Stimulated activated CD4-positive, alpha-beta T cell treated with anti-CD3 and anti-CD28 coated beads, Interleukin-2, amount 100 ng/mL, for 4 hours (primary cell): ENCODE measurements around the gene SMPD3.

Experiments used
- DNase-seq: peaks from one replicate; pipeline ENCODE4 v3.0.0-alpha.2; 2020; ENCODE audit warnings: low read depth

Gene SMPD3

GRCh38 chr16:68354816-68355215 lies 93.5 kb downstream of the SMPD3 start:
- no peak for DNase-seq

- no peak for DNase-seq
Measured at GRCh38 chr16:68353366-68353765, 94.9 kb downstream of the SMPD3 start.

DNA sequence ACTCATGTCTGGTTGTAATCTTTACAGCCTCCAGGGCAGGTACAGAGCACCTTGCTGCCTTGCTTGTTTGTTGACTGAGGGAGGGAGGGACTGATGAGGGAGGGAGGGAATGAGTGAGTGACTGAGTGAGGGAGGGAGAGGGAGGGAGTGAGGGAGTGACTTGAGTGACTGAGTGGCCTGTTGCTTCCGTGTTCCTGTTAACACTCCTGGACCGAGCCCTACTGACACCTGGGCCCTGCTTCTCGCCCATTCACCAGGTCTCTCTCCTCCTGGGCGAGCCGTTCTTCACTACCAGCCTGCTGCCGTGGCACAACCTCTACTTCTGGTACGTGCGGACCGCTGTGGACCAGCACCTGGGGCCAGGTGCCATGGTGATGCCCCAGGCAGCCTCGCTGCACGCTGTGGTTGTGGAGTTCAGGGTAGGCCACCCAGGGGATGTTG lies 96.3 kb downstream of the SMPD3 start:
- no peak for DNase-seq

DNA sequence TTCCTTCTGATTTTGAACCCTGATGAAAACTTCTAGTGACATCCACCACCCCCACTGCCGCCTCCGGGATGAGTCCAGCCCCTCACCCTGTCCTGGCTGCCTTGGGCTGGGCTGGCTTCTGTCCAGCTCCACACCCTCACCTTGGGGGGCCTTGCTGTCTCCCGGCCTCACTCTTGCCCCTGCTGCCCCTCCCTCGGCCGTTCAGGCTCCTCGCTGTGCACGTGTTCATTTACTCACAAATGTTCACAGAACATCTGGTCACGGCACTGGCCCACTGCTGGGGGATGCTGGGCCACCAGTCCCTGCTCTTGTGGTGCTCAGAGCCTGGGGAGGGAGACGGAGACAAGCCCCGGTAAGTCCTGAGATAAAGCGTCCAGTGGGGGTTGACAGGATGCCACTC lies 96.8 kb downstream of the SMPD3 start:
- DNase-seq = no peak

DNA sequence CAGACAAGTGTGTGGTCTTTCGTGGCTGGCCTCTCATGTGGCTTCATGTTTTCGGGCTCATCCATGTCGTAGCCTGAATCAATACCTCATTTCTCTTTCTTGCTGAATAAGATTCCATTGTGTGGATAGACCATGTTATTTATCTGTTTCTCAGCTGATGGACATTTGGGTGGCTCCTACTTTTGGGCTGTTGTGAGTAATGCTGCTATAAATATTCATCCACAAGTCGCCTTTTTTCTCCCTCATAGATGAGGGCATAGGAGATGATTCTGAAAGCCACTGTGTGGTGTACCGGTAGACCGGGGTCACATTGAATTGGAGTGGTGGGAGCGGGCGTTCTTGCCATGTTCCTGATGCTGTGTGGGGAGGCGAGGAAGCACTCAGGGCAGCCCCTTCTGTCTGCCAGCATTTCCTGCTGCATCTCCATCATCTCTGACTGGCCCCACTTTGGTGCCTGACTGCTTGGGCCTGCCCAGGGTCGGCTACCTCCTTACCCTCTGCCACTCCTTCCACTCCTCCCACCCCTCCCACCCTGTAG lies 97.4 kb downstream of the SMPD3 start:
- no peak for DNase-seq

- DNase-seq = no peak
Measured at GRCh38 chr16:68349838-68350410, 98.4 kb downstream of the SMPD3 start.

GRCh38 chr16:68348639-68349445 lies 99.5 kb downstream of the SMPD3 start:
- no peak for DNase-seq

DNA sequence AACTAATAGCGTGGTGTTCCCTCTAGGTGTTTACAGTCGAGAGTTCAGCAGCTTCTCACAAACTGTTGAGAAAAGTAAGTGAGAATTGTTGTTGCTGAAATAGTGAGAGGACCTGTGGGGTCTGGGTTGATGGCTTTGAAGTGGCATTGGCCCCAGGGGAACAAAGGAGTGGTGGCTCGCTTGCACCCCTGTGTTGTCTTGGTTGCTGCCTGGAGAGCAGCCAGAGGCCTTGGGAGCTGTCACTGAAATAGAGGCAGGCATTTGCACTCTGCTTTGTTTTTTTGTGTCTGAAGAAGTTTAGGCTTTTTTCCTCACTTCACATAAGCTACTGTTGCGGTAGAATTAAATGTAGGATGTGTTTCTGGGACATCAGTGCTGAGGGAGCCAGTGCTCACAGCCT lies 100.7 kb downstream of the SMPD3 start:
- no peak for DNase-seq

DNA sequence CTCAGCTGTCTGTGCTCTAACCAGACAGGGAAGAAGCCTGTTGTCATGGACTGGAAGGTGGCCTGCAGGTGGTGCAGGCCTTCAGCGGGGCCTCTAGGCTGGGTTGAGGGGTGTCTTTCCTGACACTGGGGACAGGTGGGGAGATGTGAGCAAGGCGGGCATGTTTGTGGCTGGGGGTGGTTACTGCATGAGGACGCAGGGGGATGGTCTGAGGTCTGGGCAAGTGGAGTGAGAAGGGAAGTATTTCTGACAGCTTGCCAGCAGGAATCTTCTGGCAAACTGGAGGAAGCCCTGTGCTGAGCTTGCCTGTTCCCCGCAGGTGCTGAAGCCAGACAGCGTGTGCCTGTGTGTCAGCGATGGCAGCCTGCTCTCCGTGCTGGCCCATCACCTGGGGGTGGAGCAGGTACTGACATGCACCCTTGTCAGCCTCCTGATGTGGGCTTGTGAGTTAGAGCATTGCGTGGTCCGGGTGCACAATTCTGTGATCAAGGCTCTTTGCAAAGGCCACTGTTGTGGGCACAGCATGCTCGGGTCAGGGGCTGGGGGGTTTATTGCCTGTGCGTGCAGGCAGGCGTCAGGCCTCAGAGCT lies 101.3 kb downstream of the SMPD3 start:
- DNase-seq = no peak

DNA sequence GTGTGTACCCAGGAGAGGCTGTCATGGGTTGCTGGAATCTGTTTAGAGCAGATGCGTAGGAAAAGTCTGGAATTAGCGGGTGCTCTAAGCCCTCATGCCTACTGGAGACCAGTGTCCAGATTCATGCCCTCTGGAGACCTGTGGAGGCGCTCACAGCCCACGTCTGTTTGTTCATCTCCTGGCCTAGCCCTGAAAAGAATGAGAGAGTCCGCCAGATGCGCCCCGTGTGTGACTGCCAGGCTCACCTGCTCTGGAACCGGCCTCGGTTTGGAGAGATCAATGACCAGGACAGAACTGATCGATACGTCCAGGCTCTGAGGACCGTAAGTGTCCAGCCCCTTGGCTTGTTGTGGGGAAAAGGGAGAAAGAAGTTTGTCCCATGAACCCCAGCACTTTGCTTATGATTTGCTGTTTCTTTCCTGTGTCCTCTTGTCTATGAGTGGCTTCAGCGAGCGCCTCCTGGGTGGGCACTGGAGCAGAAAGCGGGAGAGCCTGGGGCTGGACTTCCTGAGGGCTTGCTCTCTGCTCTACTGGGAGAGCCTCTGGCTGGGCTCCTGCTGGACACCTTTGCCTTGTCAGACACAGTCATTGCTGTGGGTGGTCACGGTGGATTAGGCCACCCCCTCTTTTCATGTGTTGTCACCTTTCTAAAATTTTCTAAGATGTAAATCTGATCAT lies 102.2 kb downstream of the SMPD3 start:
- no peak for DNase-seq

GRCh38 chr16:68345351-68345810 lies 102.9 kb downstream of the SMPD3 start:
- no peak for DNase-seq

DNA sequence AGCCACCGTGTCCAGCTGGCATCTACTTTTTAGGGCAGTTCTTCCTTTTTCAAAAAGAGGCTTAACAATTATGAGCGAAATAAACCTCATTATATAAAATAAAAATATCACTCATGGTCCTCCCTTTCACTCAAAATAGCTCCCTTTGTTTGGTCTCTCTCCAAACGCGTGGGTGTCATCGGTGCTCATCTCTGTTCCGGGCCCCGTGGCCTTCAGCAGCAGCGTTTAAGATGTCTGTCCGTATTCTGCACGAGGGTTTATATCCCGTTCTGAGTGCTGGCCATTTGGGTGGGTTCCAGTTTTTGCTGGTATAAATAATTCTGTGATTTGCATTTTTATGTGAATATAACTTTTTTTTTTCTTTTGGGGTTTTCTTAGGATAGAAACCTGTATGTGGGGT lies 104.1 kb downstream of the SMPD3 start:
- DNase-seq = no peak

- no peak for DNase-seq
Measured at GRCh38 chr16:68343137-68343536, 105.2 kb downstream of the SMPD3 start.

DNA sequence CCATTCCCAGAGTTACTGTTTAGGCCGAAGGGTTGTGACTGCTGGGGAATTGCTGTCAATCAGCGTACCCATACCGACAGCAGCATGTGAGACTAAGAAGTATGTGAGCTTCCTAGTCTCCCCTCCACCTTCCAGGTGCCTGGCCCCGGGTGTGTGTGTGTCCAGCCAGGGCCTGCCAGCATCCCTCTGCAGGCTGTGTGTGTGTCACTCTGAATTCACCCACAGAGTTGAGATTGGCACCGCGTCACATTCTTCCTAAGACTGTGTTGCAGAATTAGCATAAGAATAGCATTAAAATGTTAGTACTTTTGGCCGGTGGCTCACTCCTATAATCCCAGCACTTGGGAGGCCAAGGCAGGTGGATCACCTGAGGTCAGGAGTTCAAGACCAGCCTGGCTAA lies 105.7 kb downstream of the SMPD3 start:
- no peak for DNase-seq

DNA sequence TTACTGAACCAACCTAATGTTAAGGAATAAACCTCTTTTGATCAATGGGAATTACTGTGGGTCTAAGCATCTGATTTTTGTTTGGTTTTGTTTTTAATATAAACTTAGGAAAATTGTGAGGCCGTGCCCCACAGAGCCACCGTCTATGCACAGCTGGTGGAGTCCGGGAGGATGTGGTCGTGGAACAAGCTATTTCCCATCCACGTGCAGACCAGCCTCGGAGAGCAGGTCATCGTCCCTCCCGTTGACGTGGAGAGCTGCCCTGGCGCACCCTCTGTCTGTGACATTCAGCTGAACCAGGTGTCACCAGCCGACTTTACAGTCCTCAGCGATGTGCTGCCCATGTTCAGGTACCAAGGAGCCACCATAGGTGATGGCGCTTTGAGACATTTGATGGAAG lies 109.1 kb downstream of the SMPD3 start:
- no peak for DNase-seq

- DNase-seq = no peak
Measured at GRCh38 chr16:68338326-68339119, 109.8 kb downstream of the SMPD3 start.

- no peak for DNase-seq
Measured at GRCh38 chr16:68335175-68335574, 113.1 kb downstream of the SMPD3 start.

DNA sequence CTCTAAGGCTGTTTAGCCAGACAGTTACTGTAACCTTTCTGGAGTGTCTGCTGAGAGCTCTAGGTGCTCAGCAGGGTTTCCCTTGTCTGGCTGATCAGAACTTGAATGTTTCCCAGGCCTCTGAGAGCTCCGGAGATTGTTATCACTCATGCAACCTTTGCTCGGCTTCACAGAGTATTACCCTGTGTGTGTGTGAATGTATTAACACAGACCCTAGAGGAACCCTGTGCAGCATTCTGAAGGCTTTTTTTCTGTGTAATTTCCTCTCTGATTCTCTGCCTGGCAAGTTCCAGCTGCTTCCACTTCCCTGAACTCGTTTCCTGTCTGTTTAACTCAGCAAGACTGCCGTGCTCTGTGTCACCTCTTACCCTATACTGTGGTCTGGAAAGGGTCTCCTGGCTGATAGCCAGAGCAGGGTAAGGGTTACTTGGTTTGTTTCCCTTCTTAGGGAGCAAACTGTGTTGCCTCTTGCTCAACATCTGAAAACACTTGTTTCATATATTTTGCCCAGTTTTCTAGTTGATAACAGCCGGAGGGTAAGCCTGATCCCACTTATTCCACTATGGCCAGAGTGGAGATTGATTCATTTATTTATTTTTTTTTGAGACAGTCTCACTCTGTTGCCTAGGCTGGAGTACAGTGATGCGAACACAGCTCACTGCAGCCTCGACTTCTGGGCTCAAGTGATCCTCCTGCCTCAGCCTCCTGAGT lies 115.7 kb downstream of the SMPD3 start:
- no peak for DNase-seq

DNA sequence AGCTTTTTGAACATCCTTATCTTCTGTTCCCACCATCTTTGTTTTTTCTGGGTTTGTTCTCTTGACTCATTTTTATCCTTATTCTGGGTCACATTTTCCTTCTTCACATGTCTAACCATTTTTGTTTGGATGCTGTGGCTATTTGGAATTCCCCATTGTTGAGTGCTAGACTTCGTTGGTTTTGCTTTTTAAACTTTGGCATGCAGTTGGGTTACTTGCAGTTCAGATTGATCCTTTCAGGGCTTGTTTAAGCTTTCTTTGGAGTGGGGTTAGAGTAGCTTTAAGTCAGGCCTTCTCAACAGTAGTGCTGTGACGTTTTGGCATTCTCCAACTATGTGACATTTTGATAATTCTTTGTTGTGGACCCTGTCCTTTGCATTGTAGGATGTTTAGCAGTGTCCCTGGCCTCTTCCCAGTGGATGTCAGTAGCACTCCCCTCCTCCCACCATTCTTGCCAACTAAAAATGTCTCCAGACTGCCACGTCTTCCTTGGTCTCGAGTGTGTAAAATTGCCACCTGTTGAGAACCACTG lies 116.4 kb downstream of the SMPD3 start:
- no peak for DNase-seq

DNA sequence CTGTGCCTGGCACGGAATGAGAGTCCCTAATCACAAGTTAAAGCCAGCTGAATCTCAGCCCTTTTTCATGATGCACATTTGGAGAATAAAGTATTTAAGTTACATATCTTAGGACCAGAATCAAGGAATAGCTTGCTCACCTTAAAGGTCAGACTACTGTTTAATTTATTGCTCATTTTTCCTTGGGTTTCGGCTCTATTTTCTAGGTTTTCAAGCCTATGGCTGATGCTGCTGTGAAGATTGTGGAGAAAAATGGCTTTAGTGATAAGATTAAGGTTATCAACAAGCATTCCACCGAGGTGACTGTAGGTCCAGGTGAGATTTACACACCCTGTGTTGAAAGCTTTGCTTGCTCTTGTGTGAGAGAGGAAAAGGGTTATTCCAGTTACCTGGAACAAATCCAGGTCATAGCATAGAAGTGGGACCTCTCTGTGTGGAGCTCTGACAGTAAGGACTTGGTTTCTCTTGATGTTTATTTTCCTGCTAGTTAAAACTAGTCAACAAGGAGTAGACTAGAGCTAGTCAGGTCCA lies 119.4 kb downstream of the SMPD3 start:
- no peak for DNase-seq
